HAP-1 (cell line): ENCODE data around the gene TEAD1.

Experiments
- DNase-seq, 2 experiments: peaks; one replicate each; pipeline ENCODE4 v3.0.0-alpha.2; 2016 to 2020; ENCODE audit warnings: low spot score in 2 of 2
- H3K27me3 ChIP-seq: fragments of 250-450 bp; sonication (Bioruptor Pico); 2 replicates; pipeline ENCODE4 v1.5.1; 2020; ENCODE audit warnings: low read depth, mild to moderate bottlenecking, moderate library complexity
- H3K36me3 ChIP-seq: fragments of 250-450 bp; sonication (Bioruptor Pico); replicated peaks from 2 replicates; pipeline ENCODE4 v1.5.1; 2020; ENCODE audit warnings: mild to moderate bottlenecking
- H3K4me1 ChIP-seq: fragments of 250-450 bp; sonication (Bioruptor Pico); 2 replicates; pipeline ENCODE4 v1.5.1; 2020; ENCODE audit warnings: mild to moderate bottlenecking
- H3K4me3 ChIP-seq: fragments of 250-450 bp; sonication (Bioruptor Pico); 2 replicates; pipeline ENCODE4 v1.5.1; 2020; ENCODE audit warnings: mild to moderate bottlenecking, moderate library complexity
- H3K9me3 ChIP-seq: fragments of 250-450 bp; sonication (Bioruptor Pico); 2 replicates; pipeline ENCODE4 v1.5.1; 2020; ENCODE audit warnings: mild to moderate bottlenecking, moderate library complexity
- in situ Hi-C: fragments of 300-500 bp; cut with MboI; formaldehyde crosslinking; loops from 3 replicates; pipeline ENCODE4 v1.14.3; 2020; ENCODE audit warnings: low sequenced_read_pairs, inconsistent platforms, mixed read lengths

The TEAD1 gene

DNA sequence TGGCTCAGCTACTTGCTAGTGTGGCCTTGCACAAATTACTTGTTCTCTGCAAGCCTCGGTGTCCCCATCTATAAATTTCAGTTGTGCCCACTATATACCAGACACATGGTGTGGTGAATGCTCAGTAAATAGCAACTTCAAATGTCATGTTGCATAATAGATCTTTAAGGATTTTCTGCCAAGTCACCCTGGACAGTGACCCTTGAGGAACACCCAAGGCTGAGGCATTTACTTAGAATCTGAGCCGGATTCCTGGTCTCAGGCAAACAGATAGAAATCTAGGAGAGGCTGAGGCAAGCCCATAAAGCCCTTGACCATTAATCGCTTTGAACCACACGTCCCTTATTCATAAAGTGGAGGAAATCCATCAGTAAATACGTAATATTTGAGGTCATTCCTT is 9.7 kb downstream of the TEAD1 start:
- Histone ChIP-seq H3K4me1 (peaks cover 52% of the 10 kb centered on the region), H3K27me3 (no peaks in the 10 kb centered on the region), H3K4me3 (no peak overlapping the region), H3K9me3 (no peaks in the 10 kb centered on the region), H3K36me3 (peaks cover 6% of the 10 kb centered on the region; the same call in 1 of the 2 replicates)
- peak in 1 of 2 experiments; percentile 33 for DNase-seq
- in situ Hi-C loops: loop anchor here (25.0 kb wide), 1 partner anchor 203 kb away; no protein-coding TSS in a partner anchor

DNA sequence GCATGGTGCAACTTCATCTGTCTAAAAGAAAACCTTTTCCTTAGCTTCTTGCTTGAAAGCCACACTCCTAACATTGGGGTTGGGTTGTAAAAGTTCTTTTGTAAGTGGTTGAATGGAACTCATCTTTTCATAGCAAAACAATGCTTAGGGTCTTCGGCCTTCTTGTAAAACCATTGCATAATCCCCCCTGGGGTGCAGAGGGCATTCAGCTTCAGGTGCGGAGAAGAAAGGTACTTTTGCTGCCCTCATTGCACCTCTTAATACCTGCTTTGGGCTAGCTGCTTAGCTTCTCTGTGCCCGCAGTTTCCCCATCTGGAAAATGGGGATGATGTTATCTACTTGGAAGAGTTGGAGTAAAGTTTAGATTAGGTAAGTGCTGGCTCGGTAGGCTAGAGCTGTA is 10.1 kb downstream of the TEAD1 start:
- no peaks in the 10 kb centered on the region for H3K27me3 ChIP-seq
- no peak overlapping the region for H3K4me3 ChIP-seq
- H3K36me3 ChIP-seq: peaks cover 6% of the 10 kb centered on the region; the same call in 1 of the 2 replicates
- H3K4me1 ChIP-seq: peaks cover 50% of the 10 kb centered on the region
- H3K9me3 ChIP-seq: no peaks in the 10 kb centered on the region
- DNase-seq: peak; percentile 72 to 80
- in situ Hi-C loops: loop anchor here (25.0 kb wide), 1 partner anchor 203 kb away; no protein-coding TSS in a partner anchor

DNA sequence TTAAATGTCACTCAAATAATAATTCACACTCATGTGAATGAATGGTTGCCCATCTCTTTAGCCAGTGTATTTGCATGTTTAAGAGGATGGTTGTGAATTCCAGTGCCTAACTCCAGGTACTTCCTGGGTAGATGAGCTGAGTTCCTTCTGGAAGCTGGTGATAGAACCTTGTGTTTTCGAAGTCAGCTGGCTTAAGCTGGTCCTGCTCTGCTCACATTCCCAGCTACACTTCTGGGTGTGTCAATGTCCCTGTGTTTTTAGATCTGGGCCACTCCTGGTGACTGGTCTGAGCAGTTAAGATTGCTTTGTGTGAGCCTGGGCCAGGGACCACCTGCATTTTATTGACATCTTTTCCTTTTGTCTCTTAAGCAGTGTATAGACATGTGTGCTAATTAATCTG is 10.6 kb downstream of the TEAD1 start:
- H3K36me3 ChIP-seq: peaks cover 6% of the 10 kb centered on the region; the same call in 1 of the 2 replicates
- H3K9me3 ChIP-seq: no peaks in the 10 kb centered on the region
- in situ Hi-C loops: loop anchor here (25.0 kb wide), 1 partner anchor 202 kb away; no protein-coding TSS in a partner anchor
- peaks cover 45% of the 10 kb centered on the region for H3K4me1 ChIP-seq
- DNase-seq: peak in 1 of 2 experiments; percentile 50
- no peak overlapping the region for H3K4me3 ChIP-seq
- no peaks in the 10 kb centered on the region for H3K27me3 ChIP-seq

DNA sequence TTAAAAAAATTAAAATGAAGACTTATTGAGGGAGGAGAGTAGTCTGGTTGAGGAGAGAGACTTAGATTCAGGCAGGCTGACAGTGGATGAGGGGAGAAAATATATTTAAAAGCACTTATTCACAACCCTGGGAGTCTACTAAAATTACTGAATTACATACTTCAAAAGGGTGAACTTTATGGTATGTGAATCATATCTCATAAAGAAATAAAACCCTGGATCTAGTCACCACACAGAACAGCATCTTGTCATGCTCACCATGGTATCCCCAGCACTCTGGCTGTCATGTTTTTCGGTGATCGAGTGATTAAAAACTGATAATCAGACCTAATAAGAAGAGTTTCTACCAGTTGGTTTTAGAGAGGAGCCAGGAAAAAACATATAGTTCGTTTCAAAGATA is 11.0 kb downstream of the TEAD1 start:
- DNase-seq: no peak
- peaks cover 6% of the 10 kb centered on the region; the same call in 1 of the 2 replicates for H3K36me3 ChIP-seq
- H3K4me3 ChIP-seq: no peak overlapping the region
- peaks cover 42% of the 10 kb centered on the region for H3K4me1 ChIP-seq
- in situ Hi-C loops: loop anchor here (25.0 kb wide), 1 partner anchor 202 kb away; no protein-coding TSS in a partner anchor
- H3K27me3 ChIP-seq: no peaks in the 10 kb centered on the region
- H3K9me3 ChIP-seq: no peaks in the 10 kb centered on the region

DNA sequence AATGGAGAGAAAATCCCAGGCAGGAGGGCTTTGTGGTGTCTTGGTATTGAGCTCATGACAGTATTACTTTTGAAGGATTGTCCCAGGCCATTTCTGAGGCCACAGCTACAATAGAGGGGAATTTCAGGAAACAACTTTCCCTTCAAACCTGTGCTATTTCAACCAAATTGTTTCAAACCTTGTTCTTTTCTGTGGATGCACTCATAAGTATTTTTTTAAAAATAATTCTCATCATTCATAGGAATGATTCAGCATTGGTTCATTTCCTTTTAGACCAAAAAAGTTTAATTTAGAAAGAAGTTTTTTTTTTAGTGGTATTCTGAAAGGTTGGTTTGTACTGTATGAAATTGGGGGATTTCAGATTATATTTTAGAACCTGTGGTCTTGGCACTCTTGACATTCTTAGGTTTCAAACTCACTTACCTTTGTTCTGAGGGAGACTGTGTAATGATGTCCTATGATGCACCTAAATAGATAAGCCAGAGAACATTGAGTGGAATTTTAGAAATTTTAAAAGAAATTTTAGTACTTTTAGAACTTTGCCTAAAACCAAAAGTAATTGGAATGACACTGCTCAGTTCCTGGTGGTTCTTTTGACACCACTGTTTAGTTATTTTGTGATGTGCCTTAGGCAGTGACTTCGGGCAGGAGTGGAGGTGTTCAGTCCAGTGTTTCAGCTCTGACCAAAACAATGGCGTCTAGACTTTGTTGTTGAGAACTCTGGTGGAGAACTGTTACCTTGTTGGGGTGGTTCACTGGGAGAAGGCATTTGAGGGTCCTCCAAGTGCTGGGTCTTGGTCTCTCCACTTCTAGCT is 12.2 kb downstream of the TEAD1 start:
- in situ Hi-C loops: loop anchor here (25.0 kb wide), 1 partner anchor 201 kb away; no protein-coding TSS in a partner anchor
- Histone ChIP-seq H3K4me3 (no peak overlapping the region), H3K36me3 (no peaks in the 10 kb centered on the region), H3K9me3 (no peaks in the 10 kb centered on the region), H3K4me1 (peaks cover 44% of the 10 kb centered on the region), H3K27me3 (no peaks in the 10 kb centered on the region)
- no peak for DNase-seq

DNA sequence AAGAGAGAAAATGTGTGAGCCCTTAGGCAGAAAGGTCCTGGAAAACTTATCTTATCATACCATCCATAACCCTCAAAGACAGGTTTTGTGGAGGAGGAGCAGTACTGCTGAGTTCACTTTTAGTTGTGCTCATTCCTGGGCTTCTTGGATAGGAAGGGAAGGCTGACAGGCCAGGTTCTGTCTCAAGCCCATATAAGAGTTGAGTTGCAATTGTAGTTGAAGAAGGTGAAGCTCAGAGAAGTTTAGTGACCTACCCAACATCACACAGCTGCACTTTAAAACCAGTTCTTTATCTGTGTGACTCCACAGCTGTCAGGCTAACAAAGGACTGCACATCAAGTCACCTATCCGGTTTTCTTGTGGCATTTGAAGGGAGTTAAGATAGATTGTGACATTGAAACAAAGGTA is 13.0 kb downstream of the TEAD1 start:
- Histone ChIP-seq H3K4me1 (peaks cover 52% of the 10 kb centered on the region), H3K4me3 (no peak overlapping the region), H3K9me3 (no peaks in the 10 kb centered on the region), H3K36me3 (no peaks in the 10 kb centered on the region), H3K27me3 (no peaks in the 10 kb centered on the region)
- no peak for DNase-seq
- in situ Hi-C loops: loop anchor here (25.0 kb wide), 1 partner anchor 200 kb away; no protein-coding TSS in a partner anchor

DNA sequence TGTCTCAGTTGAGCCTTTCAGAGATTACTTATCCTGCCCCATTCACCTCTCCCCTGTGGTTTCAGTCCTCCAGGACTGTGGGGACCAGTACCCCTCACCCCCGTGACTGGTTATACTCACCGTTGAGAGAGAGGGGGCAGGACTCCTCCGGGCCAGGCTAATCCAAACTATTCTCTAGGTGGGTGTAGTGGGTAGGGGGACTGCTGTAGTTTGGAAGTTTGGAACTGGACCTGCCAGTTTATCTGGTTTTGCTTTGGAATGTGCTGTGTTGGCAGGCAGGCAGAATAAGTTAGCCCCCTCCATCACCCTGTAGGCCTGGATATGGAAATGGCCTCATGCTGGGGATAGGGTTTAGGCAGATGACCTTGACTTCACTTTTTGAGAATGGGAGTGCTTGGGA is 13.5 kb downstream of the TEAD1 start:
- no peak for DNase-seq
- Histone ChIP-seq H3K36me3 (no peaks in the 10 kb centered on the region), H3K4me3 (no peak overlapping the region), H3K9me3 (no peaks in the 10 kb centered on the region), H3K4me1 (peaks cover 57% of the 10 kb centered on the region), H3K27me3 (no peaks in the 10 kb centered on the region)
- in situ Hi-C loops: loop anchor here (25.0 kb wide), 1 partner anchor 200 kb away; no protein-coding TSS in a partner anchor

DNA sequence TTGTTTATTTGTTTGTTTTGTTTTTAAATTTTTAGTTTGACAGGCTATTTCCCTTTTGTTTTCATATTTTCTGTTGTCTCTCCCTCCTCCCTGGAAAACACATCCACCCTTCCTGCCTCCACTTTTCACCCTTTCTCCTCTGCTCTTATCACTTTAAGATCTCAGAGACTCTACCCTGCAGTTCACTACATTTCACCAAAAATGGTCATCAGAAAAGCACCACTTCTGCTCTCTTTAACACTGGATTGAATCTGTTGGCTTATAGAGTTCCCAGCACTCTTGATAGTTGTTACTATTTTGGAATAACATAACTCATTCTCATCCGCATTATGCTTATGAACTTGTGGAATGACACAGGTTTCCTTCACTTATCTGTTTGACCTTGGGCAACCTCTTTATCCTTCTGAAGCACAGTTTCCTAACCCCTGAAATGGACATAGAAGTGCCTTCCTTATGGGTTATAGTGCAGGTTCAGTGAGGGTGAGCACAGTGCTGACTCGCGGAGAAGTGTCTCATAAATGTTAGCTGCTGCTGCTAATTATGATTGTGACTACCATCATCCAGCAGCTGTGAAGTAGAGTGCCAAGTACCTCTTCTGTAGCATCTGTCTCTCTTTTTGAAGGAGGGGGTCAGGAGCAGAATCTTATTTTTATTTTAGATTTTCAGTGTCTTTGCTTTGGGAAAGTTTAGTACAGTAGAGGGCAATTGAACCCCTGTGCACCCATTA is 15.0 kb downstream of the TEAD1 start:
- Histone ChIP-seq H3K4me3 (no peak overlapping the region), H3K9me3 (no peaks in the 10 kb centered on the region), H3K36me3 (no peaks in the 10 kb centered on the region), H3K4me1 (peaks cover 57% of the 10 kb centered on the region), H3K27me3 (no peaks in the 10 kb centered on the region)
- DNase-seq: no peak
- in situ Hi-C loops: loop anchor here (25.0 kb wide), 1 partner anchor 198 kb away; no protein-coding TSS in a partner anchor

DNA sequence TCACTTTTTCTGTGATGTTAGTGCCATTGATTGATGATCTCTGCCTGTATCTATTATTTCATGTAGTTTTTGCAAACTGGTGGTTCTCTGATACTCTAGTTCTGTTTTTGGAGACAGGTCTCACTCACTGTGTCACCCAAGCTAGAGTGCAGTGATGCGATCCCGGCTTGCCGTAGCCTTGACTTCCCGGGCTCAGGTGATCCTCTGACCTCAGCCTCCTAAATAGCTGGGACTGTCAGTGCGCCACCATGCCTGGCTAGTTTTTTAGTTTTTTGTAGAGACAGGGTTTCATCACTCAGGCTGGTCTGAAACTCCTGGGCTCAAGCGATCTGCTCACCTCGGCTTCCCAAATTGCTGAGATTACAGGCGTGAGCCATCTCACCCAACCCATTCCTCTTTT is 16.4 kb downstream of the TEAD1 start:
- peaks cover 55% of the 10 kb centered on the region for H3K4me1 ChIP-seq
- H3K27me3 ChIP-seq: no peaks in the 10 kb centered on the region
- H3K4me3 ChIP-seq: no peak overlapping the region

DNA sequence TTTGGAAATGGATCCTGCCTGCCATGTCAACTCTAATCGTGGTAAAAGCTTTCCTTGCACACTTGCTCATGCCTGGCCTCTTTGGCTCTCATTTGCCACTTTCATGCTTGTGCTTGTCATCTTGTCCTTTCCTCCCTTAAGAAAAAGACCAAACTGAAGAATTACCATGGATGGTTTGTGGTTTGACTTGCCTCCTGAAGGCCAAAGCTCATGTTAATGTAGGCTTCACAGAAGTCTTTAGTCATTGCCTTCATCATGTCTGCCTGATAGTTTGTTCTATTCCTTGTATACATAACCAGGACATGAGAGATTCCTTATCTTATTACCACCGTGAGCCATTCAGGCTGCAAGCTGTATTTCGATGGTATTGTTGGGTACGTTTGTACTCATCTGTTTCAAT is 17.3 kb downstream of the TEAD1 start:
- in situ Hi-C loops: loop anchor here (25.0 kb wide), 1 partner anchor 196 kb away; no protein-coding TSS in a partner anchor
- H3K27me3 ChIP-seq: no peaks in the 10 kb centered on the region
- no peaks in the 10 kb centered on the region for H3K9me3 ChIP-seq
- H3K4me1 ChIP-seq: peaks cover 62% of the 10 kb centered on the region
- no peak overlapping the region for H3K4me3 ChIP-seq
- H3K36me3 ChIP-seq: no peaks in the 10 kb centered on the region
- DNase-seq: no peak

More for the DNA sequence above, 16.4 kb downstream of the TEAD1 start:
- DNase-seq: no peak
- in situ Hi-C loops: loop anchor here (25.0 kb wide), 1 partner anchor 197 kb away; no protein-coding TSS in a partner anchor
- Histone ChIP-seq H3K9me3 (no peaks in the 10 kb centered on the region), H3K36me3 (no peaks in the 10 kb centered on the region)

DNA sequence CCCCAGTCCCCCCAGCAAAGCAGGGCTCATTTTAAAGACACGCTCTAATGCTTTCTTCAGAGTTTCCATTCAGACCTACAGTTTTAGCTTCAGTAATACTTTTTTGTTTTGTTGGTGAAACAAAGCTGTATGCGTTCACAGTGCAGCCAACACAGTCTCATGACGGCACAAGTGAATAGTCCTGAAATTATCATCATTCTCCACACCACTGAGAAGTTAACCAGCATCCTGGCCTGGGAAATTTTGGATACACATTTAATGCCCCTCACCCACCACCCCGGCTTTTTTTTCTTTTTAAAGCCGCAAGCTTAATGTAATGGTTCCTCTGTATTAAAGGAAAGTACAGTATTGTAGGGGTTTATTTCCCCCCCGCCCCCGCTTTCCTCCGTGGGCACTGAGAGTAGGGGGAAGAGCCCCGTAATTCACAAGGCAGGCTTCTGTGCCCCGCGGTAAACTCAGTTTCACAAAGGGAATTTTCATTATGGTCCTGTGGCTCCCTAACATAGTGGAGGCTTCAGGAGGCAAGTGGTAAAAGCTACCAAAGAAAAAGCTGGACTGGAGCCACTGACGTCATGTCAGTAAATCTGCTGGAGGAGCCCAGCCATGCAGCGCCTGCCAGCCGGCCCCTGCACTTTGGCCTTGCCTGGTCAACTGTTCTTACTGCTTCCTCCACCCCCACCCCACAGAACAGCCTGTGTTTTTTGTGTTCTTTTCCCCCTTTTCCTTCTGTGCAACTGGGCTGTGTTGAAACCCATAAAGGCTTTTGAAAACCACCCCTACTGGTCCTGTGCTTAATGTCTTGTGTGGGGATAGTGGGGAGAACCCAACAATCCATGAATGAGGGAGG is 18.2 kb downstream of the TEAD1 start:
- no peaks in the 10 kb centered on the region for H3K27me3 ChIP-seq
- H3K36me3 ChIP-seq: no peaks in the 10 kb centered on the region
- no peaks in the 10 kb centered on the region for H3K9me3 ChIP-seq
- H3K4me1 ChIP-seq: peaks cover 61% of the 10 kb centered on the region
- no peak overlapping the region for H3K4me3 ChIP-seq
- peak; percentile 71 to 84 for DNase-seq
- in situ Hi-C loops: loop anchor here (25.0 kb wide), 1 partner anchor 195 kb away; no protein-coding TSS in a partner anchor

DNA sequence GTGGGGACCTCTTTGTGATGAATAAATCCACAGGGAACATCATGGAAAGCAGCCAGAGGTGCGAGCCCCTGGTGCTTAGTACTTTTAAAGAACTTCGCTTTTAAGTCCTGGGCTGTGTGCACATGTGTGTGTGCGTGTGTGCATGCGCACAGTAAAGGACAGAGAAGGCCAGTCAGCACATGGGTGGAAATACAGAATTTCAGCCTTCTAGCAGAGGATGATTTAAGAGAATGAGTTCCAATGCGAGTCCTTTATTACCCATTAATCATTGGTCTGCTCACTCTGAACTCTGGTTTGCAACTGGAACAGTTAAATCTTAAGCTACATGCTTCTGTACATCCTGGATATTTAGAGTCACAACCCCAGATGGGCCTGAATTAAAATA is 18.9 kb downstream of the TEAD1 start:
- in situ Hi-C loops: loop anchor here (25.0 kb wide), 1 partner anchor 194 kb away; no protein-coding TSS in a partner anchor
- DNase-seq: no peak
- peaks cover 60% of the 10 kb centered on the region for H3K4me1 ChIP-seq
- no peaks in the 10 kb centered on the region for H3K36me3 ChIP-seq
- H3K27me3 ChIP-seq: no peaks in the 10 kb centered on the region
- H3K4me3 ChIP-seq: no peak overlapping the region
- H3K9me3 ChIP-seq: no peaks in the 10 kb centered on the region
